SK-N-SH (cell line): ENCODE results near the gene ARHGEF37. TPM values are rescaled to one million over a fixed set of nuclear protein-coding genes. Genes with fewer than 3 reads are reported as not detected.

Experiments
- CTCF ChIA-PET: fragments of 300-600, 350-600 bp; formaldehyde crosslinking; extraction: SDS; loops from one replicate; lab custom pipeline; 2021; lab: Yijun Ruan, JAX
- POLR2A ChIA-PET: fragments of 350-600 bp; sonication (Branson Sonifier 250); formaldehyde crosslinking; extraction: SDS; loops from one replicate; lab custom pipeline; 2020; ENCODE audit warnings: antibody characterized with exemption, inconsistent platforms; lab: Yijun Ruan, JAX
- DNase-seq: peaks from one replicate; pipeline ENCODE4 v3.0.0; 2012
- H2AFZ ChIP-seq: fragments of 200-600 bp; sonication (generic); 2 replicates; pipeline ENCODE4 v1.8.1; 2016; ENCODE audit warnings: antibody characterized with exemption, mild to moderate bottlenecking, low read depth
- H3F3A ChIP-seq: fragments of 200-600 bp; sonication (generic); replicated peaks from 2 replicates; pipeline ENCODE3; 2016; ENCODE audit warnings: antibody characterized with exemption, mild to moderate bottlenecking; ENCODE audit not compliant: insufficient read depth
- H3K27ac ChIP-seq, 2 experiments: fragments of 200-500 bp in 1 of 2; fragments of 200-600 bp in 1 of 2; sonication (Bioruptor generic) in 1 of 2; sonication (generic), shearing (Covaris generic) in 1 of 2; 2 replicates each; pipeline versions ENCODE4 v1.5.1 to v1.6.1; 2014 to 2016; ENCODE audit warnings: low read depth in 2 of 2, inconsistent platforms in 1 of 2, low read length in 1 of 2, mild to moderate bottlenecking in 1 of 2, mixed read lengths in 1 of 2
- H3K27me3 ChIP-seq: fragments of 200-600 bp; sonication (generic), shearing (Covaris generic); 2 replicates; pipeline ENCODE4 v1.6.1; 2016; ENCODE audit warnings: mixed run types; ENCODE audit not compliant: insufficient read depth
- H3K36me3 ChIP-seq, 2 experiments: fragments of 200-500 bp in 1 of 2; fragments of 200-600 bp in 1 of 2; sonication (Bioruptor generic) in 1 of 2; sonication (generic) in 1 of 2; replicated peaks in 1 of 2; 2 replicates each; pipeline versions ENCODE3 to v1.5.1; 2014 to 2016; ENCODE audit warnings: low read length in 1 of 2, mild to moderate bottlenecking in 1 of 2; ENCODE audit not compliant: insufficient read depth in 2 of 2, control insufficient read depth in 1 of 2
- H3K4me1 ChIP-seq, 2 experiments: fragments of 200-500 bp in 1 of 2; fragments of 200-600 bp in 1 of 2; sonication (Bioruptor generic) in 1 of 2; sonication (generic), shearing (Covaris generic) in 1 of 2; 2 replicates each; pipeline versions ENCODE4 v1.5.1 to v1.6.1; 2014 to 2016; ENCODE audit warnings: low read depth in 1 of 2, low read length in 1 of 2, mixed run types in 1 of 2; ENCODE audit not compliant: insufficient read depth in 2 of 2, control insufficient read depth in 1 of 2
- H3K4me2 ChIP-seq: fragments of 200-600 bp; sonication (generic), shearing (Covaris generic); 2 replicates; pipeline ENCODE4 v1.6.1; 2017; ENCODE audit warnings: mixed run types
- H3K4me3 ChIP-seq, 2 experiments: fragments of 200-500 bp in 1 of 2; fragments of 200-600 bp in 1 of 2; sonication (Bioruptor generic) in 1 of 2; sonication (generic), shearing (Covaris generic) in 1 of 2; 2 replicates each; pipeline versions ENCODE4 v1.5.1 to v1.8.1; 2014 to 2016; ENCODE audit warnings: low read depth in 2 of 2, inconsistent platforms in 1 of 2, low read length in 1 of 2, mild to moderate bottlenecking in 1 of 2, mixed read lengths in 1 of 2, moderate library complexity in 1 of 2
- H3K79me2 ChIP-seq: fragments of 200-600 bp; sonication (generic); 2 replicates; pipeline ENCODE4 v1.8.1; 2017; ENCODE audit warnings: mild to moderate bottlenecking; ENCODE audit not compliant: insufficient read depth
- H3K9ac ChIP-seq: fragments of 200-600 bp; sonication (generic); 2 replicates; pipeline ENCODE4 v1.6.1; 2017; ENCODE audit warnings: mixed run types
- H3K9me2 ChIP-seq: fragments of 200-600 bp; sonication (generic); 2 replicates; pipeline ENCODE4 v1.6.1; 2017; ENCODE audit warnings: mixed run types
- H3K9me3 ChIP-seq: fragments of 200-600 bp; sonication (generic); 2 replicates; pipeline ENCODE4 v1.6.1; 2017; ENCODE audit warnings: mixed run types, mild to moderate bottlenecking, moderate library complexity
- H4K20me1 ChIP-seq: fragments of 200-600 bp; sonication (generic); 2 replicates; pipeline ENCODE4 v1.6.1; 2017; ENCODE audit warnings: mild to moderate bottlenecking, mixed run types; ENCODE audit not compliant: insufficient read depth
- EP300 ChIP-seq, 2 experiments: IDR thresholded peaks; 2 replicates each; pipeline versions ENCODE4 v1.4.0 to v1.6.1; 2012; ENCODE audit warnings: borderline replicate concordance in 1 of 2, low read depth in 1 of 2, low read length in 1 of 2
- EZH2phosphoT487 ChIP-seq: fragments of 200-600 bp; sonication (generic); IDR thresholded peaks from 2 replicates; pipeline ENCODE4 v1.6.1; 2017; ENCODE audit warnings: low read depth, mixed run types, mild to moderate bottlenecking, antibody characterized with exemption, moderate library complexity, borderline replicate concordance
- FOXJ3 ChIP-seq: sonication (generic); formaldehyde crosslinking; IDR thresholded peaks from 2 replicates; pipeline ENCODE4 v1.5.1; 2020; ENCODE audit warnings: mild to moderate bottlenecking, missing genetic modification reagents
- GABPA ChIP-seq: IDR thresholded peaks from 2 replicates; pipeline ENCODE4 v1.4.0; 2012; ENCODE audit warnings: low read depth, mild to moderate bottlenecking
- GATA2 ChIP-seq: sonication (generic); formaldehyde crosslinking; IDR thresholded peaks from 2 replicates; pipeline ENCODE4 v1.5.0; 2020; ENCODE audit warnings: mild to moderate bottlenecking, missing genetic modification reagents
- NFIC ChIP-seq: IDR thresholded peaks from 2 replicates; pipeline ENCODE4 v1.4.0; 2012; ENCODE audit warnings: borderline replicate concordance
- POLR2AphosphoS5 ChIP-seq: IDR thresholded peaks from 2 replicates; pipeline ENCODE4 v1.6.1; 2012; ENCODE audit warnings: low read depth, low read length
- RAD21 ChIP-seq: IDR thresholded peaks from 2 replicates; pipeline ENCODE4 v1.6.1; 2012; ENCODE audit warnings: mild to moderate bottlenecking, low read length
- RFX5 ChIP-seq: IDR thresholded peaks from 2 replicates; pipeline ENCODE4 v1.6.1; 2012; ENCODE audit warnings: mild to moderate bottlenecking, improper control_type of control experiment, low read length
- SIN3A ChIP-seq: IDR thresholded peaks from 2 replicates; pipeline ENCODE4 v1.6.1; 2012; ENCODE audit warnings: low read depth, mild to moderate bottlenecking, low read length, moderate library complexity, borderline replicate concordance
- TCF12 ChIP-seq: IDR thresholded peaks from 2 replicates; pipeline ENCODE4 v1.4.0; 2012
- TEAD4 ChIP-seq: IDR thresholded peaks from 2 replicates; pipeline ENCODE4 v1.4.0; 2012; ENCODE audit warnings: mild to moderate bottlenecking, borderline replicate concordance; ENCODE audit not compliant: insufficient read depth
- YY1 ChIP-seq: IDR thresholded peaks from 2 replicates; pipeline ENCODE4 v1.4.0; 2012; ENCODE audit warnings: low read depth, mild to moderate bottlenecking
- WGBS: methylation state at CpG from one replicate; pipeline ENCODE4 v1.1.6; 2017; ENCODE audit warnings: low lambda C conversion rate; 5-methylcytosine and 5-hydroxymethylcytosine counted together
- polyA plus RNA-seq, 3 experiments: library from polyadenylated mRNA; depleted of rRNA; stranded (reverse); fragments of >200 nt; gene quantifications; 2 replicates each; pipeline ENCODE4 v1.2.3, GENCODE V29; 2012
- TF ChIP-seq, protein P1 (sequence below): IDR thresholded peaks from 2 replicates; pipeline ENCODE4 v1.4.0; 2012; ENCODE audit warnings: low read depth
- TF ChIP-seq, protein P2 (sequence below): IDR thresholded peaks from 2 replicates; pipeline ENCODE4 v1.6.1; 2012; ENCODE audit warnings: mild to moderate bottlenecking, low read depth, low read length, moderate library complexity
- TF ChIP-seq, protein P3 (sequence below): fragments of 150-350 bp; IDR thresholded peaks from 2 replicates; pipeline ENCODE4 v1.6.1; 2016; ENCODE audit warnings: mild to moderate bottlenecking, low read depth, low read length
- TF ChIP-seq, protein P4 (sequence below): IDR thresholded peaks from 2 replicates; pipeline ENCODE4 v1.4.0; 2012; ENCODE audit warnings: low read depth, borderline replicate concordance

Gene ARHGEF37
- polyA plus RNA-seq, 1 of the 3 experiments (the other 2 are of a cell fraction): 0.94 TPM

DNA sequence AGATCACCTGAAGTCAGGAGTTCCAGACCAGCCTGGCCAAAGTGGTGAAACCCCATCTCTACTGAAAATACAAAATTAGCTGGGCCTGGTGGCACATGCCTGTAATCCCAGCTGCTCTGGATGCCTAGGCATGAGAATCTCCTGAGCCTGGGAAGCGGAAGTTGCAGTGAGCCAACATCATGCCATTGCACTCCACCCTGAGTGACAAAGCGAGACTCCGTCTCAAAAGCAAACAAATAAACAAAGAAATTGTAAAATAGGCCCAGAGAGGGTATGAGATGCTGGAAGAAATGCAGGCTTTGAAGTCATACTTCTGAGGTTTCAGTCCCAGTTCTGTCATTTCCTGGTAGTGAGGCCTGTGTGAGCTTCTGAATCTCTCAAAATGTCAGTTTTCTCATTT lies 5.3 kb upstream of the ARHGEF37 start:
- POLR2A ChIA-PET: no interaction called here
- 90% methylated on average over 3 of the region's 3 CpGs for WGBS
- Histone ChIP-seq H3K27ac (no peak overlapping the region), H3K79me2 (no peaks in the 10 kb centered on the region), H3K4me2 (no peak overlapping the region), H3K9me3 (no peaks in the 10 kb centered on the region), H3K4me1 (peaks cover 0 to 4% of the 10 kb centered on the region in 2 experiments; a peak in 1 of 4 replicates), H3K27me3 (no peaks in the 10 kb centered on the region), H3K9me2 (no peaks in the 10 kb centered on the region), H3K4me3 (no peak overlapping the region), H3K9ac (no peak overlapping the region), H3F3A (no peaks in the 10 kb centered on the region), H2AFZ (no peak overlapping the region), H4K20me1 (no peaks in the 10 kb centered on the region), H3K36me3 (no peaks in the 10 kb centered on the region)
- no peak for TF ChIP-seq SIN3A
- TF ChIP-seq EZH2phosphoT487: no peak
- no peak for TF ChIP-seq FOXJ3 (CRISPR knock-in tag)
- no peak for TF ChIP-seq TCF12
- TF ChIP-seq EP300 (IDR thresholded peaks at IDR 0.05; ENCODE audit: borderline replicate concordance in 1 of 2, low read depth in 1 of 2, low read length in 1 of 2): no peak
- TF ChIP-seq RFX5: no peak
- TF ChIP-seq NFIC: no peak
- no peak for TF ChIP-seq GATA2 (CRISPR knock-in tag)
- TF ChIP-seq TEAD4: no peak
- TF ChIP-seq, protein P1, sequence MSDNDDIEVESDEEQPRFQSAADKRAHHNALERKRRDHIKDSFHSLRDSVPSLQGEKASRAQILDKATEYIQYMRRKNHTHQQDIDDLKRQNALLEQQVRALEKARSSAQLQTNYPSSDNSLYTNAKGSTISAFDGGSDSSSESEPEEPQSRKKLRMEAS: no peak
- TF ChIP-seq, protein P2, sequence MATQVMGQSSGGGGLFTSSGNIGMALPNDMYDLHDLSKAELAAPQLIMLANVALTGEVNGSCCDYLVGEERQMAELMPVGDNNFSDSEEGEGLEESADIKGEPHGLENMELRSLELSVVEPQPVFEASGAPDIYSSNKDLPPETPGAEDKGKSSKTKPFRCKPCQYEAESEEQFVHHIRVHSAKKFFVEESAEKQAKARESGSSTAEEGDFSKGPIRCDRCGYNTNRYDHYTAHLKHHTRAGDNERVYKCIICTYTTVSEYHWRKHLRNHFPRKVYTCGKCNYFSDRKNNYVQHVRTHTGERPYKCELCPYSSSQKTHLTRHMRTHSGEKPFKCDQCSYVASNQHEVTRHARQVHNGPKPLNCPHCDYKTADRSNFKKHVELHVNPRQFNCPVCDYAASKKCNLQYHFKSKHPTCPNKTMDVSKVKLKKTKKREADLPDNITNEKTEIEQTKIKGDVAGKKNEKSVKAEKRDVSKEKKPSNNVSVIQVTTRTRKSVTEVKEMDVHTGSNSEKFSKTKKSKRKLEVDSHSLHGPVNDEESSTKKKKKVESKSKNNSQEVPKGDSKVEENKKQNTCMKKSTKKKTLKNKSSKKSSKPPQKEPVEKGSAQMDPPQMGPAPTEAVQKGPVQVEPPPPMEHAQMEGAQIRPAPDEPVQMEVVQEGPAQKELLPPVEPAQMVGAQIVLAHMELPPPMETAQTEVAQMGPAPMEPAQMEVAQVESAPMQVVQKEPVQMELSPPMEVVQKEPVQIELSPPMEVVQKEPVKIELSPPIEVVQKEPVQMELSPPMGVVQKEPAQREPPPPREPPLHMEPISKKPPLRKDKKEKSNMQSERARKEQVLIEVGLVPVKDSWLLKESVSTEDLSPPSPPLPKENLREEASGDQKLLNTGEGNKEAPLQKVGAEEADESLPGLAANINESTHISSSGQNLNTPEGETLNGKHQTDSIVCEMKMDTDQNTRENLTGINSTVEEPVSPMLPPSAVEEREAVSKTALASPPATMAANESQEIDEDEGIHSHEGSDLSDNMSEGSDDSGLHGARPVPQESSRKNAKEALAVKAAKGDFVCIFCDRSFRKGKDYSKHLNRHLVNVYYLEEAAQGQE: no peak
- no peak for TF ChIP-seq YY1
- TF ChIP-seq, protein P3, sequence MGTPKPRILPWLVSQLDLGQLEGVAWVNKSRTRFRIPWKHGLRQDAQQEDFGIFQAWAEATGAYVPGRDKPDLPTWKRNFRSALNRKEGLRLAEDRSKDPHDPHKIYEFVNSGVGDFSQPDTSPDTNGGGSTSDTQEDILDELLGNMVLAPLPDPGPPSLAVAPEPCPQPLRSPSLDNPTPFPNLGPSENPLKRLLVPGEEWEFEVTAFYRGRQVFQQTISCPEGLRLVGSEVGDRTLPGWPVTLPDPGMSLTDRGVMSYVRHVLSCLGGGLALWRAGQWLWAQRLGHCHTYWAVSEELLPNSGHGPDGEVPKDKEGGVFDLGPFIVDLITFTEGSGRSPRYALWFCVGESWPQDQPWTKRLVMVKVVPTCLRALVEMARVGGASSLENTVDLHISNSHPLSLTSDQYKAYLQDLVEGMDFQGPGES: no peak
- TF ChIP-seq, protein P4, sequence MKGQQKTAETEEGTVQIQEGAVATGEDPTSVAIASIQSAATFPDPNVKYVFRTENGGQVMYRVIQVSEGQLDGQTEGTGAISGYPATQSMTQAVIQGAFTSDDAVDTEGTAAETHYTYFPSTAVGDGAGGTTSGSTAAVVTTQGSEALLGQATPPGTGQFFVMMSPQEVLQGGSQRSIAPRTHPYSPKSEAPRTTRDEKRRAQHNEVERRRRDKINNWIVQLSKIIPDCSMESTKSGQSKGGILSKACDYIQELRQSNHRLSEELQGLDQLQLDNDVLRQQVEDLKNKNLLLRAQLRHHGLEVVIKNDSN: no peak
- no peak for TF ChIP-seq RAD21
- no peak for TF ChIP-seq GABPA
- no peak for TF ChIP-seq POLR2AphosphoS5
- DNase-seq: no peak
- CTCF ChIA-PET: interaction anchor here (0.9 to 2.1 kb wide), 6 partner anchors 8 to 209 kb away, joined by 3 to 5 read pairs (median 4); no protein-coding TSS in a partner anchor
